ENCODE results near the gene FFAR3.

The FFAR3 gene

DNA sequence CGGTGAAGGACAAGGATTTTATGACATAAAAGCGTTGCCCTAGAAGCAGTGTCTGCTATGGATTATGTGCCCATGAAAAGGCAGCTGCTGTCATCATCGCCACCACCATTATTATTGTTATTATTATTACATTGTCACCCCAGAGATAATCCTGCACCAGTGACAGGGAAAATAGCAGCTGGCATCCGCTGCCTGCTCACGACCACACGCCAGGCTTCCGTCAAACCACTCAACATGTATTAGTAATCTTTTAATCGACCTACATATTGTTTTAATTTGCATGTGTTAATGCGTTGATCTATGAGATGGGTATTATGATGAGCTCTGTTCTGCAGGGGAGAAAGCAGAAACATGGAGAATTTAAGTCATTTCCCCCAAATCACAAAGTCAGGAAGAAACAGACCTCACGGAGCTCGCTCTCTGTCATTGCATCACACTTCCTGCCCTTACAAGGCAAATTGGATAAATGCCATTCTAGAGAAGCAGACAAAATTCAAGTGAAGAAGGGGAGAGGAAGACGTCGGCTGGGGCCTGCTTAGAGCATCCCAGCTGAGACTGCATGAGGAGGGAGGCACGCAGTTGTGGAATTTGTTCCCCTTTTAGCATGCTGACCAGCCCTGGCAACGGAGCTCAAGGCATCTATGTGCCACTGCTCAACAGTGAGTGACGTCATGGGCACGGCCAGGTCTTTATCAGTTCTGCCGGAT is at the start of gene FFAR3:
Gene FFAR3 (plus strand): TSS at position 594 of the 707 bp plus-strand sequence. CDS start 431 bp downstream, outside the sequence.
- Mint-ChIP-seq H3K9me3 (no peaks in the 10 kb centered on the region), H3K36me3 (ENCODE audit: insufficient read depth) (peaks cover 2% of the 10 kb centered on the region), H3K27ac (ENCODE audit: low read depth) (no peak within 1 kb of the TSS), H3K27me3 (peaks cover 35% of the 10 kb centered on the region), H3K4me1 (peaks cover 14% of the 10 kb centered on the region), H3K4me3 (no peak within 1 kb of the TSS)
- DNase-seq (ENCODE audit: low spot score in 2 of 2) (no peak), ATAC-seq (replicated peaks; ENCODE audit: extremely low read depth, poor library complexity, severe bottlenecking) (no peak)

DNA sequence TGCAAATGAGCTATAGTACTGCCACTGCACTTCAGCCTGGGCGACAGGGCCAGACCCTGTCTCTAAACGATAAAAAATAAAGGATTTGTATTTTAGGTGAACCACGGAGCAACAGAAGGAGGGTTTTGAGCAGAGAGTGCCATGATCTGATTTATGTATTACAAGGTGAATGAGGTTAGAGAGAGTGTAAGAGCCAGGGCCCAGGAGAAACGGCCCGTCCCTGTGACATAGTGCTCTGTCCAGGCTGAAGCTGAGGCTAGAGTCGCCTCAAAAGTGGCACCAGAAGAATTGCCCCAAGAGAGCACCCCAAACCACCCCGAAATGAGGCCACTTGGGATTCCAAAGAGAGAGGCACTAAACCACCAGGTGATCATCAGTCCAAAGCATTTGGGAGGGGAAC is 49.4 kb upstream of the FFAR3 start:
- no peak overlapping the region for H3K4me3 Mint-ChIP-seq
- H3K9me3 Mint-ChIP-seq = no peaks in the 10 kb centered on the region
- H3K27me3 Mint-ChIP-seq = peaks cover 28% of the 10 kb centered on the region
- DNase-seq (ENCODE audit: low spot score in 2 of 2) = no peak
- peaks cover 2% of the 10 kb centered on the region for H3K36me3 Mint-ChIP-seq (ENCODE audit: insufficient read depth)
- ATAC-seq (replicated peaks; ENCODE audit: extremely low read depth, poor library complexity, severe bottlenecking) = no peak
- no peaks in the 10 kb centered on the region for H3K4me1 Mint-ChIP-seq
- no peak overlapping the region for H3K27ac Mint-ChIP-seq (ENCODE audit: low read depth)

GRCh38 chr19:35309481-35310279 is 48.6 kb upstream of the FFAR3 start:
- ATAC-seq (replicated peaks; ENCODE audit: extremely low read depth, poor library complexity, severe bottlenecking) = no peak
- DNase-seq (ENCODE audit: low spot score in 2 of 2) = no peak
- H3K36me3 Mint-ChIP-seq (ENCODE audit: insufficient read depth) = peaks cover 2% of the 10 kb centered on the region
- no peaks in the 10 kb centered on the region for H3K9me3 Mint-ChIP-seq
- H3K4me3 Mint-ChIP-seq = no peak overlapping the region
- no peak overlapping the region for H3K27ac Mint-ChIP-seq (ENCODE audit: low read depth)
- no peaks in the 10 kb centered on the region for H3K4me1 Mint-ChIP-seq
- H3K27me3 Mint-ChIP-seq = peaks cover 36% of the 10 kb centered on the region

DNA sequence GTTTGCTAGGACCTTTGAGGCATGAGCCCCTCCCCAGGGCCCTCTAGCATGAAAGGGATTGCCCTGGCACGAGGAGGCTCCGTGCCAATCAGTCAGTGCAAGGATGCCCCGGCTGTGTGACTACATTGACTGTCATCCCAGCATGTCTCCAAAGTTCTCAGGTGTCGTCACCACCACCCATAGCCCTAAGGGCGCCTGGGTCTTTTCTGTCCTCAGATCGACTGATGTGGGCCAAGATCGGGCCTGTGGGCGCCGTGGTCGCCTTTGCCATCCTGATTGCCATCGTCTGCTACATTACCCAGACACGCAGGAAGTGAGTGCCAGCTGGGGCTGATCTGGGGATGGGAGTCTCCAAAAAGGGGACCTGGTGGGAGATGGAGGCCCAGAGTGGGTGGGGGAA is 47.9 kb upstream of the FFAR3 start:
- no peaks in the 10 kb centered on the region for H3K9me3 Mint-ChIP-seq
- H3K4me3 Mint-ChIP-seq = no peak overlapping the region
- no peak overlapping the region for H3K27ac Mint-ChIP-seq (ENCODE audit: low read depth)
- no peak for DNase-seq (ENCODE audit: low spot score in 2 of 2)
- ATAC-seq (replicated peaks; ENCODE audit: extremely low read depth, poor library complexity, severe bottlenecking) = no peak
- peaks cover 2% of the 10 kb centered on the region for H3K36me3 Mint-ChIP-seq (ENCODE audit: insufficient read depth)
- no peaks in the 10 kb centered on the region for H3K4me1 Mint-ChIP-seq
- H3K27me3 Mint-ChIP-seq = peaks cover 38% of the 10 kb centered on the region

- Mint-ChIP-seq H3K4me1 (no peaks in the 10 kb centered on the region), H3K36me3 (ENCODE audit: insufficient read depth) (peaks cover 2% of the 10 kb centered on the region), H3K27me3 (peaks cover 38% of the 10 kb centered on the region)
These were observed 47.3 kb upstream of the FFAR3 start for GRCh38 chr19:35310811-35311465.

DNA sequence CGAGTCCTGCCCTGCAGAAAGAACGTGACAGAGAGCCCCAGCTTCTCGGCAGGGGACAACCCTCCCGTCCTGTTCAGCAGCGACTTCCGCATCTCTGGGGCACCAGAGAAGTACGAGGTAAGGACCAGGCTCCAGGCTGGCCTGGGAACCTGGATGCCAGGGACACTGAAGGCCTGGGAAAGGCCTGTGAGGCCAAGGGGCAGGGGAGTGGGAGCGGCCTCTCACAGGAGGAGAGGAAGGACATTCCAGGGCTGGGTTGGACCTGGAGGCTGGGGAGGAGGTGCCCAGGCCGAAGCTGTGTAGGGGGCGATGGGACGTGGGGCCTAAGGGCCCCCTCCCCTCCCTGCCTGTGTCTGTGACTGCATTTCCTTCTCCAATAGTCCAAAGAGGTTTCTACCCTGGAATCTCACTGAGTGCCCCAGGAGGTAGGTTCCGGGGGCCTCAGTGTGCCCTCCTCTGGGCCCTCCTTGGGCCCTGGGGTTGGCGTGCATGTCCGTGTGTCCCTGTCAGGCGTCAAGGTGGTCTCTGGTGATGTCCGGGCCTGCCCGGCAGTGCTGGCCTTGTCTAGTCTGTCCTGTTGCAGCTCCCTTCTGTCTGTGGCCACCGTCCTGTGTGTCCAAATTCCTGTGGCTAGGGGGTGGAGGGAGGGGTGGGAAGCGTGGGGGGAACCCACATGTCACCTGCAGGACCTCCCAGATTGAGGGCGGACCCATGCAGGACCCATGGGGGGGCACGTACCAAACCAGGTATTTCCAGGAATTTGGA is 46.2 kb upstream of the FFAR3 start:
- DNase-seq (ENCODE audit: low spot score in 2 of 2) (no peak), ATAC-seq (replicated peaks; ENCODE audit: extremely low read depth, poor library complexity, severe bottlenecking) (no peak)
- no peak overlapping the region for H3K27ac Mint-ChIP-seq (ENCODE audit: low read depth)
- H3K4me3 Mint-ChIP-seq = no peak overlapping the region
- no peaks in the 10 kb centered on the region for H3K36me3 Mint-ChIP-seq (ENCODE audit: insufficient read depth)
- H3K27me3 Mint-ChIP-seq = peaks cover 38% of the 10 kb centered on the region
- no peaks in the 10 kb centered on the region for H3K4me1 Mint-ChIP-seq
- no peaks in the 10 kb centered on the region for H3K9me3 Mint-ChIP-seq

More at GRCh38 chr19:35310811-35311465, 47.3 kb upstream of the FFAR3 start:
- no peak overlapping the region for H3K27ac Mint-ChIP-seq (ENCODE audit: low read depth)
- DNase-seq (ENCODE audit: low spot score in 2 of 2) = no peak
- no peaks in the 10 kb centered on the region for H3K9me3 Mint-ChIP-seq
- no peak for ATAC-seq (replicated peaks; ENCODE audit: extremely low read depth, poor library complexity, severe bottlenecking)
- no peak overlapping the region for H3K4me3 Mint-ChIP-seq

- Mint-ChIP-seq H3K9me3 (no peaks in the 10 kb centered on the region), H3K27me3 (peaks cover 34% of the 10 kb centered on the region), H3K4me3 (no peak overlapping the region), H3K36me3 (ENCODE audit: insufficient read depth) (no peaks in the 10 kb centered on the region), H3K4me1 (peaks cover 2% of the 10 kb centered on the region), H3K27ac (ENCODE audit: low read depth) (peak overlapping the region; percentile 57)
- no peak for DNase-seq (ENCODE audit: low spot score in 2 of 2)
- no peak for ATAC-seq (replicated peaks; ENCODE audit: extremely low read depth, poor library complexity, severe bottlenecking)
These were observed 44.7 kb upstream of the FFAR3 start for GRCh38 chr19:35313587-35313986.

GRCh38 chr19:35314031-35314430 is 44.2 kb upstream of the FFAR3 start:
- Mint-ChIP-seq H3K27ac (ENCODE audit: low read depth) (peak overlapping the region; percentile 57), H3K27me3 (peaks cover 34% of the 10 kb centered on the region), H3K4me3 (no peak overlapping the region), H3K9me3 (no peaks in the 10 kb centered on the region), H3K4me1 (peaks cover 7% of the 10 kb centered on the region), H3K36me3 (ENCODE audit: insufficient read depth) (no peaks in the 10 kb centered on the region)
- DNase-seq (ENCODE audit: low spot score in 2 of 2) = no peak
- ATAC-seq (replicated peaks; ENCODE audit: extremely low read depth, poor library complexity, severe bottlenecking) = no peak

DNA sequence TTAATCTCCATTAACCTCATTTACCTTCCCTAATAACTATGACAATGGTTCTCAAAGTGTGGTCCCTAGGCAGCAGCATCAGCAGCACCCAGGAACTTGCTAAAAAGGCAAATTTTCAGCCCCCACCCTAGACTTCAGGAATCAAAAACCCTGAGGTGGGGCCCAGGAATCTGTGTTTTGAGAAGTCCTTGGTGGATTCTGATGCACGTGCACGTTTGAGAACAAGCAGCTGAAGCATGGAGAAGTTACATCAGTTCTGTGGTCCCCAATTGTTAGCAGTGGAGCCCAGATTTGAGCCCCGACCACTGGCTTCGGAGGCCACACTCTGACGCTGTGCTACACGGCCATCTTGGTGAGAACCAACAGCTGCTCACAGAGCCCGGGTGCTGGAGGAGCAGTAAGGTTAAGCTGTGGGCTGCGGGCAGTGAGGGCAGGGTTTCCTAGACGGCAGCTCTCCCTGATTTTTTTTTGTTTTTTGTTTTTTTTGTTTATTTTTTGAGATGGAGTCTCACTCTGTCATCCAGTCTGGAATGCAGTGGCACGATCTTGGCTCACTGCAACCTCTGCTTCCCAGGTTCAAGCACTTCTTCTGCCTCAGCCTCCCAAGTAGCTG is 43.3 kb upstream of the FFAR3 start:
- Mint-ChIP-seq H3K4me3 (no peak overlapping the region), H3K9me3 (no peaks in the 10 kb centered on the region), H3K27ac (ENCODE audit: low read depth) (no peak overlapping the region), H3K27me3 (peaks cover 29% of the 10 kb centered on the region), H3K4me1 (peaks cover 7% of the 10 kb centered on the region), H3K36me3 (ENCODE audit: insufficient read depth) (no peaks in the 10 kb centered on the region)
- DNase-seq (ENCODE audit: low spot score in 2 of 2) (no peak), ATAC-seq (replicated peaks; ENCODE audit: extremely low read depth, poor library complexity, severe bottlenecking) (no peak)

- ATAC-seq (replicated peaks; ENCODE audit: extremely low read depth, poor library complexity, severe bottlenecking) (no peak), DNase-seq (ENCODE audit: low spot score in 2 of 2) (no peak)
- no peak overlapping the region for H3K4me3 Mint-ChIP-seq
- H3K4me1 Mint-ChIP-seq = peaks cover 7% of the 10 kb centered on the region
- no peak overlapping the region for H3K27ac Mint-ChIP-seq (ENCODE audit: low read depth)
- H3K27me3 Mint-ChIP-seq = peaks cover 29% of the 10 kb centered on the region
- H3K9me3 Mint-ChIP-seq = no peaks in the 10 kb centered on the region
- no peaks in the 10 kb centered on the region for H3K36me3 Mint-ChIP-seq (ENCODE audit: insufficient read depth)
These were observed 42.4 kb upstream of the FFAR3 start for GRCh38 chr19:35315883-35316282.

DNA sequence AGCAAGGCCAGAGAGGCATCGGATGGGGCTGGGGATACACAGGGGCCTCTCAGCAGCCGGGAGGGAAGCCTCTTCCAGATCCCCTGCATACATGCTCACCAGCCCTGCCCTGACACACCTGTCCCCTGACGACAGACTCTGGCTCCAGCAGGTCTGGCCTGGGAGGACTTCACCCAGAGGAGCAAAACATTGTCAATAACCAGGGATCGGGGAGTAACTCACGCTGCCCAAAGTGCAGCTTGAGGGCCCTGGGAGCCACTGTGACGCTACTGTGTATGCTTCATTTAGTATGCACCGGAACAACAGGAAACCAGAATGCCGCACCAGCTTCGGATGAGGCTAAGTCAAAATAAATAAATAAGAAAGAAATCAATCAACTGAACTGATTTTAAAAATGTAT is 41.7 kb upstream of the FFAR3 start:
- ATAC-seq (replicated peaks; ENCODE audit: extremely low read depth, poor library complexity, severe bottlenecking) (no peak), DNase-seq (ENCODE audit: low spot score in 2 of 2) (no peak)
- no peaks in the 10 kb centered on the region for H3K36me3 Mint-ChIP-seq (ENCODE audit: insufficient read depth)
- H3K9me3 Mint-ChIP-seq = no peaks in the 10 kb centered on the region
- peaks cover 29% of the 10 kb centered on the region for H3K27me3 Mint-ChIP-seq
- H3K27ac Mint-ChIP-seq (ENCODE audit: low read depth) = no peak overlapping the region
- H3K4me3 Mint-ChIP-seq = no peak overlapping the region
- peaks cover 7% of the 10 kb centered on the region for H3K4me1 Mint-ChIP-seq

- Mint-ChIP-seq H3K27me3 (peaks cover 29% of the 10 kb centered on the region), H3K36me3 (ENCODE audit: insufficient read depth) (no peaks in the 10 kb centered on the region), H3K9me3 (peaks cover 6% of the 10 kb centered on the region), H3K4me3 (no peak overlapping the region), H3K4me1 (peaks cover 7% of the 10 kb centered on the region), H3K27ac (ENCODE audit: low read depth) (no peak overlapping the region)
- no peak for DNase-seq (ENCODE audit: low spot score in 2 of 2)
- no peak for ATAC-seq (replicated peaks; ENCODE audit: extremely low read depth, poor library complexity, severe bottlenecking)
These were observed 40.7 kb upstream of the FFAR3 start for GRCh38 chr19:35317464-35318043.
